Natural killer cell (primary cell): ENCODE results near the gene APRT. TPM values are rescaled to one million over a fixed set of nuclear protein-coding genes. Genes with fewer than 3 reads are reported as not detected.
"Not testable (repeated sequence)": the region's sequence is repeated elsewhere in the genome, so short reads cannot be mapped to it uniquely, and the experiment has no call there.

ENCODE experiments used
- ATAC-seq, 3 donors: fragments of 150-1000 bp in 2 of 3; fragments of 200-7000 bp in 1 of 3; cut with Tn5 transposase; 1 replicate in 1 of 3; 2 replicates in 2 of 3; pipeline ENCODE4 v1.10.0; 2021; ENCODE audit warnings: mild to moderate bottlenecking in 2 of 3, moderate library complexity in 2 of 3
- DNase-seq, 2 donors: peaks; one replicate each; pipeline versions ENCODE4 v3.0.0 to v3.0.0-alpha.2; 2013 to 2021; ENCODE audit warnings: mixed read lengths in 1 of 2
- H3K27ac ChIP-seq: one replicate; pipeline ENCODE4 v1.5.1; 2013; ENCODE audit warnings: mild to moderate bottlenecking, low read length
- H3K27me3 ChIP-seq: one replicate; pipeline ENCODE4 v1.6.1; 2013; ENCODE audit warnings: low read length; ENCODE audit not compliant: control insufficient read depth, insufficient read depth
- H3K36me3 ChIP-seq: one replicate; pipeline ENCODE4 v1.6.1; 2013; ENCODE audit warnings: low read length; ENCODE audit not compliant: control insufficient read depth, insufficient read depth
- H3K4me1 ChIP-seq: one replicate; pipeline ENCODE4 v1.6.1; 2013; ENCODE audit warnings: low read length; ENCODE audit not compliant: control insufficient read depth, insufficient read depth
- H3K4me3 ChIP-seq: one replicate; pipeline ENCODE4 v1.5.1; 2013; ENCODE audit warnings: low read length
- H3K9me3 ChIP-seq: one replicate; pipeline ENCODE4 v1.6.1; 2013; ENCODE audit warnings: low read length; ENCODE audit not compliant: control insufficient read depth, insufficient read depth
- H3K27ac Mint-ChIP-seq, 2 donors: one replicate each; pipeline ENCODE4 v1.8.0; 2022; ENCODE audit warnings: mild to moderate bottlenecking in 2 of 2, mixed read lengths in 2 of 2, moderate library complexity in 1 of 2
- H3K27me3 Mint-ChIP-seq, 2 donors: one replicate each; pipeline ENCODE4 v1.8.0; 2022; ENCODE audit warnings: low read depth in 2 of 2, mixed read lengths in 2 of 2
- H3K36me3 Mint-ChIP-seq: one replicate; pipeline ENCODE4 v1.8.0; 2022; ENCODE audit warnings: mixed read lengths
- H3K4me1 Mint-ChIP-seq, 2 donors: one replicate each; pipeline ENCODE4 v1.8.0; 2022; ENCODE audit warnings: mixed read lengths in 2 of 2
- H3K4me3 Mint-ChIP-seq: one replicate; pipeline ENCODE4 v1.8.0; 2022; ENCODE audit warnings: mild to moderate bottlenecking, moderate library complexity, mixed read lengths
- H3K9me3 Mint-ChIP-seq, 2 donors: one replicate each; pipeline ENCODE4 v1.8.0; 2022; ENCODE audit warnings: mixed read lengths in 2 of 2
- WGBS: methylation state at CpG from one replicate; pipeline ENCODE4 v1.1.7; 2013; ENCODE audit warnings: missing lambda C conversion rate; ENCODE audit not compliant: insufficient coverage; 5-methylcytosine and 5-hydroxymethylcytosine counted together
- intact Hi-C: fragments of 100-400 bp; cut with micrococcal nuclease; formaldehyde crosslinking; loops from one replicate; pipeline ENCODE4 v1.14.2; 2022
- total RNA-seq, 4 donors: library from RNA; stranded (reverse); fragments of 120-200 nt in 1 of 4; gene quantifications; one replicate each; pipeline versions ENCODE4 v1.2.3 to v1.2.4, GENCODE V29; 2013 to 2022
- TF ChIP-seq, protein P1 (sequence below): fragments of 200-600 bp; IDR thresholded peaks from one replicate; pipeline ENCODE4 v1.8.0; 2022; ENCODE audit warnings: antibody characterized with exemption

Gene APRT
- total RNA-seq, 3 donors from 2014 or later (not counting 1 experiment from before 2014, with no cell fraction given), result 118 to 123 (median 120) TPM

DNA sequence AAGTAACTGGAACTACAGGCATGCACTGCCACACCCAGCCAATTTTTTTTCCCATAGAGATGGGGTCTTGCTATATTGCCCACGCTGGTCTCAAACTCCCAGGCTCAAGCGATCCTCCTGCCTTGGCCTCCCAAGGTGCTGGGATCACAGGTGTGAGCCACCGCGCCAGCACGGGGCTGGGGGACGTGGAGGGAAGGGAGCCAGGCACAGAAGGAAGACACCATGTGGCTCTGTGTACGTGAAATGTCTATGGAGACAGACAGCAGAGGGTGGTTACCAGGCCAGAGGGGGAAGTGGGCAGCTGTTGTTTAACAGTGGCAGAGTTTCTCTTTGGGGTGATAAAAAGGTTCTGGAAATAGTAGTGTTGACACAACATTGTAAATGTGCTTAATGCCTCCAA lies 22.1 kb downstream of the APRT start:
- DNase-seq, result peak in 1 of 2 donors; percentile 34
- TF ChIP-seq, protein P1, sequence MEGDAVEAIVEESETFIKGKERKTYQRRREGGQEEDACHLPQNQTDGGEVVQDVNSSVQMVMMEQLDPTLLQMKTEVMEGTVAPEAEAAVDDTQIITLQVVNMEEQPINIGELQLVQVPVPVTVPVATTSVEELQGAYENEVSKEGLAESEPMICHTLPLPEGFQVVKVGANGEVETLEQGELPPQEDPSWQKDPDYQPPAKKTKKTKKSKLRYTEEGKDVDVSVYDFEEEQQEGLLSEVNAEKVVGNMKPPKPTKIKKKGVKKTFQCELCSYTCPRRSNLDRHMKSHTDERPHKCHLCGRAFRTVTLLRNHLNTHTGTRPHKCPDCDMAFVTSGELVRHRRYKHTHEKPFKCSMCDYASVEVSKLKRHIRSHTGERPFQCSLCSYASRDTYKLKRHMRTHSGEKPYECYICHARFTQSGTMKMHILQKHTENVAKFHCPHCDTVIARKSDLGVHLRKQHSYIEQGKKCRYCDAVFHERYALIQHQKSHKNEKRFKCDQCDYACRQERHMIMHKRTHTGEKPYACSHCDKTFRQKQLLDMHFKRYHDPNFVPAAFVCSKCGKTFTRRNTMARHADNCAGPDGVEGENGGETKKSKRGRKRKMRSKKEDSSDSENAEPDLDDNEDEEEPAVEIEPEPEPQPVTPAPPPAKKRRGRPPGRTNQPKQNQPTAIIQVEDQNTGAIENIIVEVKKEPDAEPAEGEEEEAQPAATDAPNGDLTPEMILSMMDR, result no peak
- Mint-ChIP-seq H3K27ac (peak overlapping the region; percentile 76 to 82), H3K4me3 (peak overlapping the region; percentile 79), H3K9me3 (no peaks in the 10 kb centered on the region), H3K36me3 (no peaks in the 10 kb centered on the region), H3K27me3 (no peaks in the 10 kb centered on the region), H3K4me1 (peaks cover 17 to 38% of the 10 kb centered on the region in 2 donors)
- no peaks in the 10 kb centered on the region for H3K9me3 ChIP-seq
- H3K27me3 ChIP-seq, result no peaks in the 10 kb centered on the region
- H3K27ac ChIP-seq, result peak overlapping the region; percentile 64
- peak; percentile 18 to 55 (median 31) for ATAC-seq
- no peak overlapping the region for H3K4me3 ChIP-seq
- intact Hi-C loops, result loop anchor here (10.0 kb wide), 1 partner anchor 335 kb away; the partner anchor contains the start of gene ZFPM1
- WGBS, result 24% methylated on average over 7 of the region's 7 CpGs
- H3K4me1 ChIP-seq, result peaks cover 62% of the 10 kb centered on the region
- no peaks in the 10 kb centered on the region for H3K36me3 ChIP-seq

DNA sequence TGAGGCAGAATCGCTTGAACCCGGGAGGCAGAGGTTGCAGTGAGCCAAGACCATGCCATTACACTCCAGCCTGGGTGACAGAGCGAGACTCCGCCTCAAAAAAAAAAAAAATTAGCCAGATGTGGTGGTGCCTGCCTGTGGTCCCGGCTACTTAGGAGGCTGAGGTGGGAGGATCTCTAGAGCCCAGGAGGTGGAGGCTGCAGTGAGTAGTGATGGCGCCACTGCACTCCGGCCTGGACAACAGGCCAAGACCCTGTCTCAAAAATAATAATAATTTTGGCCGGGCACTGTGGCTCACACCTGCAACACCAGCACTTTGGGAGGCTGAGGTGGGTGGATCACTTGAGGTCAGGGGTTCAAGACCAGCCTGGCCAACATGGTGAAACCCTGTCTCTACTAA lies 23.0 kb downstream of the APRT start:
- intact Hi-C loops, result loop anchor here (10.0 kb wide), 1 partner anchor 334 kb away; the partner anchor contains the start of gene ZFPM1
- not testable (repeated sequence) for H3K36me3 Mint-ChIP-seq, DNase-seq, H3K36me3 ChIP-seq, ATAC-seq, H3K9me3 ChIP-seq, H3K27me3 ChIP-seq, H3K27me3 Mint-ChIP-seq, H3K4me3 Mint-ChIP-seq, H3K9me3 Mint-ChIP-seq, H3K4me3 ChIP-seq, H3K27ac Mint-ChIP-seq, H3K27ac ChIP-seq
- 98% methylated on average over 8 of the region's 8 CpGs for WGBS
- peaks cover 59% of the 10 kb centered on the region for H3K4me1 ChIP-seq
- peaks cover 18 to 39% of the 10 kb centered on the region in 2 donors for H3K4me1 Mint-ChIP-seq

DNA sequence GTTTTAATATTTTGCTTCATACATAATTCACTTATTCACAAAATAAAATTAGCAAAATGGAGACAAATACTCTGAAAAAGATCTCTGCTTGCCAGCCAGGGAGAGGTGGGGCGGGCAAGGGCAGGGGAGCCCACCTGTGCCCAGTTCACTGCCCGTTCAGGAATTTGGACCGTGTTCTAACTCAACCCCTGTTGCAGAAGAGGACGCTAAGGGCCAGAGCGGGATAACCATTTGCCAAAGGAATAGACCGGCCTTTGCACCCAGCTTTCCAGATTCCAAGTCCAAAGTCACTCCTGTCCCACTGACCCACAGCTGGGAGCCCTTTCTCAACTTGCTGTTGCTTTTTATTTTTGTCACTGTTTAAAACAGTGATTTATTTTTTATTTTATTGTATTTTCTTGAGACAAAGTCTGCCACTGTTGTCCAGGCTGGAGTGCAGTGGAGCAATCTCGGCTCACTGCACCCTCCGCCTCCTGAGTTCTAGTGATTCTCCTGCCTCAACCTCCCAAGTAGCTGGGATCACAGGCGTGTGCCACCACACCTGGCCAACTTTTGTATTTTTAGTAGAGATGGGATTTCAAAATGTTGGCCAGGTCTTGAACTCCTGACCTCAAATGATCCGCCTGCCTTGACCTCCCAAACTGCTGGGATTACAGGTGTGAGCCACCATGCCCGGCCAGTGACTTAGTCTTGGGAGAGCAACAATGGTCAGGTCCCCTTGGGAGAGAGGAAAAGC lies 24.0 kb downstream of the APRT start:
- no peaks in the 10 kb centered on the region for H3K36me3 Mint-ChIP-seq
- Histone ChIP-seq H3K4me1 (peaks cover 59% of the 10 kb centered on the region), H3K27ac (no peak overlapping the region), H3K27me3 (no peaks in the 10 kb centered on the region), H3K36me3 (no peaks in the 10 kb centered on the region), H3K4me3 (no peak overlapping the region), H3K9me3 (no peaks in the 10 kb centered on the region)
- DNase-seq (no peak), ATAC-seq (no peak)
- H3K4me1 Mint-ChIP-seq, result peaks cover 24 to 43% of the 10 kb centered on the region in 2 donors
- 99% methylated on average over 11 of the region's 11 CpGs for WGBS
- no peak overlapping the region for H3K4me3 Mint-ChIP-seq
- no peaks in the 10 kb centered on the region for H3K9me3 Mint-ChIP-seq
- TF ChIP-seq, protein P1, result no peak
- intact Hi-C loops, result loop anchor here (10.0 kb wide), 1 partner anchor 333 kb away; the partner anchor contains the start of gene ZFPM1
- no peaks in the 10 kb centered on the region for H3K27me3 Mint-ChIP-seq
- H3K27ac Mint-ChIP-seq, result no peak overlapping the region

DNA sequence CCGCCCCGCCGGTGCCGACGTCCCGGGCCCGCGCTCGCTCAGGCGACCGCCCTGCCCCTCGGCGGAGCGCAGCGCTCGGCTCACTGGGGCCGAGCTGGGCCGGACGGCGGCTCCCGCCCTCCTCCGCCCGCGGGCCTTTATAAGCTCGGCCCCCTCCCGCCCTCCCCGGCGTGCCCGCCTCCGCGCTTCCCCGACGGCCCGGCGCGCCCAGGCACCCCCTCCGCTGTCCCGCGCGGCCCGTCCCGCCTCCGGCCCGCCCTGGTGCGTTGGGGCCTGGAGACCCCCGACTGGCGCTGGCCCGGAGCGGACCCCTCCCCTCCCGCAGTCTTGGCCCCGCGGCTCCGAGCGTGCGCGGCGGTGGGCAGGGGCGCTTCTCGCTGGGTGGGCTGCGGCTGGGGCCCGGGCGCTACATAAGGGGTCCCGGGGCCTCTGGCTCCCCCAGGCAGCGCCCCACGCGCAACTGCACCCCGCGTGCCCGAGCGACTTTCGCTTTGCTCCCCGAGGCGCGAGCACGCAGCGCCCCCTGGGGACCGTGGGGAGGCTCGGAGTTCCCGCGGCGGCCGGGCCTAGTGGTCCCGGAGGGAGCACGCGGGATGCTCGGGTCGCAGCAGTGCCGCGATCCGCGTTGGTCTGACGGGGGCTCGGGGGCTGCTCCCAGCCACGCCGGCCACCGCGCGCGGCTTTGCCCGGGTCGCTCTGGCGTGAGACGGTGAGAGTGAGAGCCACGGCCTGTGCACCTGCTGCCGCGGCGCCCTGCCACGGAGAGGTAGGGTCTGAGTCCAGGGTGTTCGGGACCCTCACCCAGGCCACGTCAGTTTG lies 26.4 kb downstream of the APRT start, which contains the start of gene PIEZO1:
PIEZO1 (minus strand) TSS at position 115 of the 819 bp plus-strand sequence. CDS start 256 bp downstream, outside the sequence.
- H3K27me3 Mint-ChIP-seq, result no peaks in the 10 kb centered on the region
- peak within 1 kb of the TSS; percentile 86 for H3K4me3 Mint-ChIP-seq
- H3K27ac Mint-ChIP-seq, result peak within 1 kb of the TSS; percentile 82 to 91
- peaks cover 44 to 50% of the 10 kb centered on the region in 2 donors for H3K4me1 Mint-ChIP-seq
- H3K9me3 ChIP-seq, result no peaks in the 10 kb centered on the region
- ATAC-seq (peak; percentile 60 to 83 (median 75)), DNase-seq (peak; percentile 85 to 94)
- TF ChIP-seq, protein P1, result peak; percentile 97
- 3% methylated on average over 110 of the region's 110 CpGs for WGBS
- no peaks in the 10 kb centered on the region for H3K36me3 Mint-ChIP-seq
- H3K27ac ChIP-seq, result peak within 1 kb of the TSS; percentile 78
- H3K27me3 ChIP-seq, result no peaks in the 10 kb centered on the region
- intact Hi-C loops, result loop anchor here (1.0 to 10.0 kb wide), 3 partner anchors 15 to 331 kb away; partner anchors contain the start of gene ZFPM1
- peaks cover 61% of the 10 kb centered on the region for H3K4me1 ChIP-seq
- no peaks in the 10 kb centered on the region for H3K9me3 Mint-ChIP-seq
- H3K4me3 ChIP-seq, result peak within 1 kb of the TSS; percentile 53
- no peaks in the 10 kb centered on the region for H3K36me3 ChIP-seq
